ENCODE data around the gene PADI6. TPM values are rescaled to one million over a fixed set of nuclear protein-coding genes. Genes with fewer than 3 reads are reported as not detected.

PADI6 gene
- total and polyA plus RNA-seq, 9 of the 15 experiments (the other 6 are each of a cell fraction or from before 2014, with no cell fraction given): not detected

GRCh38 chr1:17329610-17330009, 42.4 kb upstream of the PADI6 start:
- H3K36me3 ChIP-seq (ENCODE audit: control insufficient read depth, insufficient read depth, low read length): no peaks in the 10 kb centered on the region
- intact Hi-C loops (cut with micrococcal nuclease) (loop anchor here (10.0 kb wide), 2 partner anchors 155 to 275 kb away; partner anchors contain the start of gene SDHB), in situ Hi-C loops (cut with MboI) (loop anchor here (5.0 kb wide), 1 partner anchor 202 kb away; no protein-coding TSS in a partner anchor)
- FAIRE-seq (no peak), DNase-seq (ENCODE audit: extremely low read depth in 1 of 4, low spot score in 3 of 4) (no peak), ATAC-seq (no peak)
- no peak overlapping the region for H2AFZ ChIP-seq (ENCODE audit: low read depth, low read length)
- H3K9me1 ChIP-seq (ENCODE audit: control insufficient read depth, insufficient read depth, low read length): no peaks in the 10 kb centered on the region
- H3K79me2 ChIP-seq (ENCODE audit: control insufficient read depth, insufficient read depth, low read length): no peaks in the 10 kb centered on the region
- H3K4me2 ChIP-seq (ENCODE audit: insufficient read depth, low read length): no peak overlapping the region
- no peaks in the 10 kb centered on the region; a peak in 1 of 5 replicates for H3K4me1 ChIP-seq (replicated peaks in 1 of 2; ENCODE audit: control insufficient read depth in 2 of 2, insufficient read depth in 2 of 2, low read length in 2 of 2)
- no peak overlapping the region for H3K4me3 ChIP-seq
- H3K27me3 ChIP-seq (ENCODE audit: control insufficient read depth in 2 of 2, insufficient read depth in 2 of 2, low read length in 2 of 2): peaks cover 14 to 36% of the 10 kb centered on the region in 2 experiments; a peak in 4 of 5 replicates
- 1% methylated on average over 4 of the region's 4 CpGs for WGBS (ENCODE audit: insufficient coverage, low coverage, missing lambda C conversion rate)
- ChIA-PET POLR2A (no interaction called here), CTCF (ENCODE audit: low intra/inter-chr PET ratio) (no interaction called here)
- no peak overlapping the region for H3K9ac ChIP-seq (ENCODE audit: insufficient read depth in 1 of 2, low read depth in 2 of 2, low read length in 2 of 2)
- H4K20me1 ChIP-seq (replicated peaks; ENCODE audit: control insufficient read depth, insufficient read depth, low read length): no peaks in the 10 kb centered on the region
- TF ChIP-seq STAT5B (CRISPR knock-in tag; IDR thresholded peaks at IDR 0.05) (no peak), HEY1 (CRISPR knock-in tag; IDR thresholded peaks at IDR 0.05; ENCODE audit: borderline replicate concordance) (no peak), ZNF3 (CRISPR knock-in tag; IDR thresholded peaks at IDR 0.05) (no peak), CREBBP (IDR thresholded peaks at IDR 0.05; ENCODE audit: low read depth, low read length) (no peak), CHD4 (IDR thresholded peaks at IDR 0.05; ENCODE audit: insufficient read depth, insufficient replicate concordance, low read depth, low read length, poor library complexity, severe bottlenecking) (no peak), ASH1L (IDR thresholded peaks at IDR 0.05; ENCODE audit: borderline replicate concordance, low read depth, partially characterized antibody) (no peak), MED1 (CRISPR knock-in tag; IDR thresholded peaks at IDR 0.05; ENCODE audit: borderline replicate concordance) (no peak), CREB3 (tag; conservative IDR thresholded peaks at IDR 0.05; ENCODE audit: low read depth) (no peak), GATA2 (CRISPR knock-in tag; IDR thresholded peaks at IDR 0.05) (no peak), ZNF121 (CRISPR knock-in tag; conservative IDR thresholded peaks at IDR 0.05) (no peak), RNF2 (IDR thresholded peaks at IDR 0.05) (no peak), CBX8 (IDR thresholded peaks at IDR 0.05; ENCODE audit: borderline replicate concordance, extremely low read depth, low read depth, low read length, poor library complexity, severe bottlenecking) (no peak), RBM25 (IDR thresholded peaks at IDR 0.05; ENCODE audit: low read depth, low read length, severe bottlenecking) (peak; percentile 69), SIX5 (IDR thresholded peaks at IDR 0.05; ENCODE audit: borderline replicate concordance in 1 of 2, insufficient read depth in 1 of 2, low read depth in 1 of 2, low read length in 2 of 2) (no peak), MBD2 (IDR thresholded peaks at IDR 0.05; ENCODE audit: borderline replicate concordance, low read depth) (no peak), CBX3 (IDR thresholded peaks at IDR 0.05; ENCODE audit: borderline replicate concordance in 1 of 2, low read length in 2 of 2) (peak in 1 of 2 experiments; percentile 71; a peak in 1 of 3 replicates), TRIM28 (IDR thresholded peaks at IDR 0.05) (0 out of 2 replicates have a peak, but pooled peaks have one; percentile 40), SIN3B (IDR thresholded peaks at IDR 0.05; ENCODE audit: low read depth) (no peak)
- TF ChIP-seq, protein P1, sequence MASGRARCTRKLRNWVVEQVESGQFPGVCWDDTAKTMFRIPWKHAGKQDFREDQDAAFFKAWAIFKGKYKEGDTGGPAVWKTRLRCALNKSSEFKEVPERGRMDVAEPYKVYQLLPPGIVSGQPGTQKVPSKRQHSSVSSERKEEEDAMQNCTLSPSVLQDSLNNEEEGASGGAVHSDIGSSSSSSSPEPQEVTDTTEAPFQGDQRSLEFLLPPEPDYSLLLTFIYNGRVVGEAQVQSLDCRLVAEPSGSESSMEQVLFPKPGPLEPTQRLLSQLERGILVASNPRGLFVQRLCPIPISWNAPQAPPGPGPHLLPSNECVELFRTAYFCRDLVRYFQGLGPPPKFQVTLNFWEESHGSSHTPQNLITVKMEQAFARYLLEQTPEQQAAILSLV (tag; IDR thresholded peaks at IDR 0.05): no peak
- TF ChIP-seq, protein P2, sequence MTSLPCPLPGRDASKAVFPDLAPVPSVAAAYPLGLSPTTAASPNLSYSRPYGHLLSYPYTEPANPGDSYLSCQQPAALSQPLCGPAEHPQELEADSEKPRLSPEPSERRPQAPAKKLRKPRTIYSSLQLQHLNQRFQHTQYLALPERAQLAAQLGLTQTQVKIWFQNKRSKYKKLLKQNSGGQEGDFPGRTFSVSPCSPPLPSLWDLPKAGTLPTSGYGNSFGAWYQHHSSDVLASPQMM (CRISPR knock-in tag; IDR thresholded peaks at IDR 0.05): no peak
- no peak overlapping the region for H3K27ac ChIP-seq (ENCODE audit: extremely low read depth, low read depth, low read length)
- no TSS peak for BruUV-seq (replicated peaks)
- no peaks in the 10 kb centered on the region; the same call in 1 of the 2 replicates for H3K9me3 ChIP-seq (replicated peaks; ENCODE audit: control insufficient read depth, insufficient read depth, low read depth, low read length)
